Measurements from ENCODE around the gene P2RY13.

P2RY13 gene

GRCh38 chr3:151283387-151283786, 46.0 kb downstream of the P2RY13 start:
- H3K79me2 ChIP-seq (ENCODE audit: insufficient read depth, low read depth) = no peaks in the 10 kb centered on the region
- no peak for TF ChIP-seq CTCF (conservative IDR thresholded peaks at IDR 0.05; ENCODE audit: low read depth, low read length)
- no peak overlapping the region for H3K9ac ChIP-seq
- H3K27ac ChIP-seq = no peak overlapping the region
- no peaks in the 10 kb centered on the region for H3K36me3 ChIP-seq (ENCODE audit: insufficient read depth)
- H3K4me3 ChIP-seq (IDR thresholded peaks at IDR 0.05; ENCODE audit: insufficient read depth, low read depth, low read length) = no peak overlapping the region
- H3K4me1 ChIP-seq (ENCODE audit: low read depth, poor library complexity, severe bottlenecking) = peaks cover 37% of the 10 kb centered on the region
- peak overlapping the region; percentile 52; the same call in 1 of the 2 replicates for H3K4me2 ChIP-seq
- no peak overlapping the region for H2AFZ ChIP-seq (ENCODE audit: low read depth)
- no peaks in the 10 kb centered on the region for H3K27me3 ChIP-seq (ENCODE audit: insufficient read depth, low read depth)
- no peaks in the 10 kb centered on the region for H4K20me1 ChIP-seq (ENCODE audit: insufficient read depth)

- Histone ChIP-seq H2AFZ (ENCODE audit: low read depth) (no peak overlapping the region), H3K4me1 (ENCODE audit: low read depth, poor library complexity, severe bottlenecking) (peaks cover 37% of the 10 kb centered on the region), H4K20me1 (ENCODE audit: insufficient read depth) (no peaks in the 10 kb centered on the region), H3K27ac (no peak overlapping the region), H3K9ac (no peak overlapping the region), H3K79me2 (ENCODE audit: insufficient read depth, low read depth) (no peaks in the 10 kb centered on the region), H3K27me3 (ENCODE audit: insufficient read depth, low read depth) (no peaks in the 10 kb centered on the region), H3K36me3 (ENCODE audit: insufficient read depth) (no peaks in the 10 kb centered on the region), H3K4me3 (IDR thresholded peaks at IDR 0.05; ENCODE audit: insufficient read depth, low read depth, low read length) (no peak overlapping the region), H3K4me2 (0 out of 2 replicates have a peak overlapping the region, but pooled peaks have one; percentile 52)
- TF ChIP-seq CTCF (conservative IDR thresholded peaks at IDR 0.05; ENCODE audit: low read depth, low read length) = peak; percentile 90
Observed at GRCh38 chr3:151282921-151283320, 46.4 kb downstream of the P2RY13 start.

DNA sequence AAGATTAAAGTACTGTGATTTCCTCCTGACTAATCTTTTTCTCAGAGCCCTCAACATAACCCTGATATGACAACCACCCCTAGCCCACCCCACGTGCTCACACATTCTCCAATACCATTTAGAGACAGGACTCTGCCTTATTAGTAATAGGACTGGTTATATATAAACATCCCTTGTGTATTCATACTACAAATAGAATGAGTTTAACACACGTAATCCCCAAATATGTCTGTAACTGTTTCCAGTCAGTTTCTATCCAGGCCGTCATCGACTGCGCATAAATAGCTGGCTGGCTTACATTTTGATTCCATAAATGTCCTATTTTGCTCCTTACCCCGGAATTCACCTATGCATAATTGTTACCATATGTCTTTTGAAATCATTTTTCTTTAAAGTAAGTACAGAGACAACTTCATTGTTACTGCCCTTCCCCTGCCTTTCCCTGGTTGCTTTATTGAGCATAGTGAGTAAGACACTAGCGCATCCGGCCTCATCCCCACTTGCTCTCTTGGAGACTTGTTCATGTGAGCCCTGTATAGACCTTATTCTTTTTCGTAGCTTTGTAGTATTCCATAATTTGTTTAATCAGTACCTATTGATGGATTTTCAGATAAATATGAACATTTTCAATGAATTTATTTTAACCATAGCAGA, 47.6 kb downstream of the P2RY13 start:
- Histone ChIP-seq H4K20me1 (ENCODE audit: insufficient read depth) (no peaks in the 10 kb centered on the region), H3K79me2 (ENCODE audit: insufficient read depth, low read depth) (no peaks in the 10 kb centered on the region), H2AFZ (ENCODE audit: low read depth) (no peak overlapping the region), H3K4me3 (IDR thresholded peaks at IDR 0.05; ENCODE audit: insufficient read depth, low read depth, low read length) (no peak overlapping the region), H3K9ac (no peak overlapping the region), H3K36me3 (ENCODE audit: insufficient read depth) (no peaks in the 10 kb centered on the region), H3K4me2 (no peak overlapping the region), H3K27ac (no peak overlapping the region), H3K27me3 (ENCODE audit: insufficient read depth, low read depth) (no peaks in the 10 kb centered on the region), H3K4me1 (ENCODE audit: low read depth, poor library complexity, severe bottlenecking) (peaks cover 35% of the 10 kb centered on the region)
- TF ChIP-seq CTCF (conservative IDR thresholded peaks at IDR 0.05; ENCODE audit: low read depth, low read length) = no peak

- H3K4me1 ChIP-seq (ENCODE audit: low read depth, poor library complexity, severe bottlenecking) = peaks cover 2% of the 10 kb centered on the region
- no peak within 1 kb of the TSS for H3K27ac ChIP-seq
- H3K36me3 ChIP-seq (ENCODE audit: insufficient read depth) = no peaks in the 10 kb centered on the region
- H3K4me2 ChIP-seq = no peak within 1 kb of the TSS
- no peak within 1 kb of the TSS for H3K9ac ChIP-seq
- no peaks in the 10 kb centered on the region for H3K79me2 ChIP-seq (ENCODE audit: insufficient read depth, low read depth)
- H3K4me3 ChIP-seq (IDR thresholded peaks at IDR 0.05; ENCODE audit: insufficient read depth, low read depth, low read length) = no peak within 1 kb of the TSS
- H4K20me1 ChIP-seq (ENCODE audit: insufficient read depth) = no peaks in the 10 kb centered on the region
- H2AFZ ChIP-seq (ENCODE audit: low read depth) = no peak within 1 kb of the TSS
- no peak for TF ChIP-seq CTCF (conservative IDR thresholded peaks at IDR 0.05; ENCODE audit: low read depth, low read length)
- no peaks in the 10 kb centered on the region for H3K27me3 ChIP-seq (ENCODE audit: insufficient read depth, low read depth)
Observed at GRCh38 chr3:151278230-151278629, 51.1 kb downstream of the P2RY13 start, which contains the start of gene P2RY14. P2RY14 (minus strand) TSS chr3:151278542; CDS start chr3:151214316, 64,226 bp downstream.

All from KMS-11 (cell line).